Right renal pelvis (tissue), 4 donors: ENCODE measurements around the gene GPR78. TPM values are rescaled to one million over a fixed set of nuclear protein-coding genes. Genes with fewer than 3 reads are reported as not detected.

Source experiments
- DNase-seq, 4 donors: peaks; one replicate each; pipeline ENCODE4 v3.0.0-alpha.2; 2013; ENCODE audit warnings: low read depth in 4 of 4, low spot score in 3 of 4, missing footprints in 1 of 4
- polyA plus RNA-seq, 4 donors: library from polyadenylated mRNA; unstranded; fragments of 120-200 nt; gene quantifications; one replicate each; pipeline ENCODE4 v1.2.1, GENCODE V29; 2013; ENCODE audit not compliant: insufficient read length in 4 of 4

GPR78 gene
- polyA plus RNA-seq: under 1 TPM; 0.55 to 0.89 (median 0.82) TPM

GRCh38 chr4:8580321-8581093 is at the start of gene GPR78:
TSS of gene GPR78 (plus strand) at chr4:8580392. CDS start at chr4:8580983, 591 bp downstream.
- peak; percentile 65 to 77 (median 69) for DNase-seq

GRCh38 chr4:8532245-8532781 is 47.9 kb upstream of the GPR78 start:
- no peak for DNase-seq

- no peak for DNase-seq
Measured at GRCh38 chr4:8533274-8533865, 46.8 kb upstream of the GPR78 start.

GRCh38 chr4:8534129-8534528 is 46.1 kb upstream of the GPR78 start:
- DNase-seq: peak in 3 of 4 donors; percentile 75 to 83 (median 81)

- no peak for DNase-seq
Measured at GRCh38 chr4:8534611-8535010, 45.6 kb upstream of the GPR78 start.

GRCh38 chr4:8536467-8536866 is 43.7 kb upstream of the GPR78 start:
- DNase-seq: no peak

GRCh38 chr4:8537041-8537461 is 43.1 kb upstream of the GPR78 start:
- DNase-seq: no peak

GRCh38 chr4:8538076-8538702 is 42.0 kb upstream of the GPR78 start:
- no peak for DNase-seq

GRCh38 chr4:8538703-8539567 is 41.3 kb upstream of the GPR78 start:
- DNase-seq: no peak

- no peak for DNase-seq
Measured at GRCh38 chr4:8539661-8540060, 40.5 kb upstream of the GPR78 start.

- DNase-seq: no peak
Measured at GRCh38 chr4:8540072-8540471, 40.1 kb upstream of the GPR78 start.

- DNase-seq: no peak
Measured at GRCh38 chr4:8540586-8540985, 39.6 kb upstream of the GPR78 start.

GRCh38 chr4:8540991-8541390 is 39.2 kb upstream of the GPR78 start:
- DNase-seq: no peak

- no peak for DNase-seq
Measured at GRCh38 chr4:8541981-8542715, 38.0 kb upstream of the GPR78 start.

GRCh38 chr4:8542776-8543525 is 37.2 kb upstream of the GPR78 start:
- DNase-seq: no peak

GRCh38 chr4:8543623-8544022 is 36.6 kb upstream of the GPR78 start:
- no peak for DNase-seq

- DNase-seq: no peak
Measured at GRCh38 chr4:8544282-8544681, 35.9 kb upstream of the GPR78 start.

GRCh38 chr4:8544741-8545438 is 35.3 kb upstream of the GPR78 start:
- no peak for DNase-seq

- no peak for DNase-seq
Measured at GRCh38 chr4:8545439-8545765, 34.8 kb upstream of the GPR78 start.
